NCI-H1105 treated with DMSO at 0.1 percent for 48 hours (cell line): ENCODE measurements around the gene WHRN.

Experiments used
- DNase-seq: peaks from one replicate; lab custom pipeline; 2025; lab: John Stamatoyannopoulos, UW

Gene WHRN

GRCh38 chr9:114470581-114470980, 34.7 kb downstream of the WHRN start:
- DNase-seq: no peak

GRCh38 chr9:114470121-114470520, 35.2 kb downstream of the WHRN start:
- no peak for DNase-seq

GRCh38 chr9:114469091-114469853, 36.0 kb downstream of the WHRN start:
- DNase-seq: no peak

GRCh38 chr9:114467910-114468309, 37.4 kb downstream of the WHRN start:
- no peak for DNase-seq

GRCh38 chr9:114467226-114467750, 38.0 kb downstream of the WHRN start:
- DNase-seq: no peak

GRCh38 chr9:114465906-114466900, 39.1 kb downstream of the WHRN start:
- no peak for DNase-seq

GRCh38 chr9:114465417-114465816, 39.9 kb downstream of the WHRN start:
- no peak for DNase-seq

GRCh38 chr9:114464281-114465051, 40.8 kb downstream of the WHRN start:
- no peak for DNase-seq

- no peak for DNase-seq
Observed at GRCh38 chr9:114462791-114463190, 42.5 kb downstream of the WHRN start.

- DNase-seq: no peak
Observed at GRCh38 chr9:114461468-114461867, 43.8 kb downstream of the WHRN start.

GRCh38 chr9:114460513-114461199, 44.6 kb downstream of the WHRN start:
- DNase-seq: peak; percentile 62

GRCh38 chr9:114459464-114459863, 45.8 kb downstream of the WHRN start:
- DNase-seq: no peak

GRCh38 chr9:114456929-114457328, 48.3 kb downstream of the WHRN start:
- no peak for DNase-seq

GRCh38 chr9:114454652-114455051, 50.6 kb downstream of the WHRN start:
- peak; percentile 32 for DNase-seq

- DNase-seq: peak; percentile 90
Observed at GRCh38 chr9:114452219-114453165, 52.8 kb downstream of the WHRN start.

- no peak for DNase-seq
Observed at GRCh38 chr9:114451707-114452031, 53.6 kb downstream of the WHRN start.

- no peak for DNase-seq
Observed at GRCh38 chr9:114450833-114451706, 54.2 kb downstream of the WHRN start.

- no peak for DNase-seq
Observed at GRCh38 chr9:114450181-114450580, 55.1 kb downstream of the WHRN start.

- peak; percentile 50 for DNase-seq
Observed at GRCh38 chr9:114449236-114449635, 56.0 kb downstream of the WHRN start.
